ENCODE measurements around the gene IMPDH1. TPM values are rescaled to one million over a fixed set of nuclear protein-coding genes. Genes with fewer than 3 reads are reported as not detected.

The IMPDH1 gene
- total RNA-seq, 1 experiment from 2014 or later: 114 TPM

- Histone ChIP-seq H3K36me3 (ENCODE audit: control insufficient read depth, insufficient read depth, low read length) (no peaks in the 10 kb centered on the region), H3K27ac (ENCODE audit: low read length) (peak overlapping the region; percentile 80), H3K9me3 (ENCODE audit: control insufficient read depth, insufficient read depth, low read depth, low read length) (no peaks in the 10 kb centered on the region), H3K4me3 (ENCODE audit: low read depth in 2 of 2, low read length in 2 of 2) (no peak overlapping the region), H3K27me3 (ENCODE audit: control insufficient read depth, insufficient read depth, low read length) (no peaks in the 10 kb centered on the region), H3K4me1 (ENCODE audit: control insufficient read depth, insufficient read depth, low read length) (peaks cover 59% of the 10 kb centered on the region)
- DNase-seq (ENCODE audit: low read depth, low spot score): no peak
- ChIA-PET CTCF (interaction anchor here (0.5 to 7.8 kb wide), 3 partner anchors 31 to 435 kb away, joined by 3 to 133 read pairs (median 7); no protein-coding TSS in a partner anchor), POLR2A (no interaction called here)
- ATAC-seq: no peak
- intact Hi-C loops (cut with micrococcal nuclease; ENCODE audit: unreplicated experiment) (no loop called here), in situ Hi-C loops (cut with HindIII; ENCODE audit: low pct_unique_long_range_greater_than_20kb, low sequenced_read_pairs) (no loop called here)
- no TSS peak for BruUV-seq (replicated peaks)
- peak; percentile 37 for TF ChIP-seq CTCF (IDR thresholded peaks at IDR 0.05)
- TF ChIP-seq, protein P1, sequence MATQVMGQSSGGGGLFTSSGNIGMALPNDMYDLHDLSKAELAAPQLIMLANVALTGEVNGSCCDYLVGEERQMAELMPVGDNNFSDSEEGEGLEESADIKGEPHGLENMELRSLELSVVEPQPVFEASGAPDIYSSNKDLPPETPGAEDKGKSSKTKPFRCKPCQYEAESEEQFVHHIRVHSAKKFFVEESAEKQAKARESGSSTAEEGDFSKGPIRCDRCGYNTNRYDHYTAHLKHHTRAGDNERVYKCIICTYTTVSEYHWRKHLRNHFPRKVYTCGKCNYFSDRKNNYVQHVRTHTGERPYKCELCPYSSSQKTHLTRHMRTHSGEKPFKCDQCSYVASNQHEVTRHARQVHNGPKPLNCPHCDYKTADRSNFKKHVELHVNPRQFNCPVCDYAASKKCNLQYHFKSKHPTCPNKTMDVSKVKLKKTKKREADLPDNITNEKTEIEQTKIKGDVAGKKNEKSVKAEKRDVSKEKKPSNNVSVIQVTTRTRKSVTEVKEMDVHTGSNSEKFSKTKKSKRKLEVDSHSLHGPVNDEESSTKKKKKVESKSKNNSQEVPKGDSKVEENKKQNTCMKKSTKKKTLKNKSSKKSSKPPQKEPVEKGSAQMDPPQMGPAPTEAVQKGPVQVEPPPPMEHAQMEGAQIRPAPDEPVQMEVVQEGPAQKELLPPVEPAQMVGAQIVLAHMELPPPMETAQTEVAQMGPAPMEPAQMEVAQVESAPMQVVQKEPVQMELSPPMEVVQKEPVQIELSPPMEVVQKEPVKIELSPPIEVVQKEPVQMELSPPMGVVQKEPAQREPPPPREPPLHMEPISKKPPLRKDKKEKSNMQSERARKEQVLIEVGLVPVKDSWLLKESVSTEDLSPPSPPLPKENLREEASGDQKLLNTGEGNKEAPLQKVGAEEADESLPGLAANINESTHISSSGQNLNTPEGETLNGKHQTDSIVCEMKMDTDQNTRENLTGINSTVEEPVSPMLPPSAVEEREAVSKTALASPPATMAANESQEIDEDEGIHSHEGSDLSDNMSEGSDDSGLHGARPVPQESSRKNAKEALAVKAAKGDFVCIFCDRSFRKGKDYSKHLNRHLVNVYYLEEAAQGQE (IDR thresholded peaks at IDR 0.05; ENCODE audit: insufficient read depth in 1 of 2, low read depth in 2 of 2, low read length in 1 of 2): no peak
- no peak for TF ChIP-seq SIN3A (IDR thresholded peaks at IDR 0.05; ENCODE audit: borderline replicate concordance, insufficient read depth, low read depth, low read length)
- TF ChIP-seq TCF7L2 (IDR thresholded peaks at IDR 0.05; ENCODE audit: low read depth, low read length): no peak
- TF ChIP-seq POLR2AphosphoS5 (IDR thresholded peaks at IDR 0.05; ENCODE audit: low read depth, low read length): no peak
These were observed 20.4 kb upstream of the IMPDH1 start for GRCh38 chr7:128430207-128430606.

GRCh38 chr7:128427289-128427891 lies 17.6 kb upstream of the IMPDH1 start:
- POLR2A ChIA-PET: no interaction called here
- in situ Hi-C loops (cut with HindIII; ENCODE audit: low pct_unique_long_range_greater_than_20kb, low sequenced_read_pairs): no loop called here
- BruUV-seq (replicated peaks): no TSS peak

More at GRCh38 chr7:128427289-128427891, 17.6 kb upstream of the IMPDH1 start:
- CTCF ChIA-PET: interaction anchor here (0.5 to 7.8 kb wide), 10 partner anchors 8 to 80 kb away, joined by 3 to 133 read pairs (median 4); partner anchors contain the start of gene HILPDA
- Histone ChIP-seq H3K4me1 (ENCODE audit: control insufficient read depth, insufficient read depth, low read length) (peaks cover 38% of the 10 kb centered on the region), H3K27me3 (ENCODE audit: control insufficient read depth, insufficient read depth, low read length) (no peaks in the 10 kb centered on the region), H3K9me3 (ENCODE audit: control insufficient read depth, insufficient read depth, low read depth, low read length) (no peaks in the 10 kb centered on the region), H3K4me3 (ENCODE audit: low read depth in 2 of 2, low read length in 2 of 2) (no peak overlapping the region), H3K27ac (ENCODE audit: low read length) (peak overlapping the region; percentile 67), H3K36me3 (ENCODE audit: control insufficient read depth, insufficient read depth, low read length) (no peaks in the 10 kb centered on the region)
- DNase-seq (ENCODE audit: low read depth, low spot score): peak; percentile 64
- no peak for TF ChIP-seq TCF7L2 (IDR thresholded peaks at IDR 0.05; ENCODE audit: low read depth, low read length)
- peak; percentile 82 for TF ChIP-seq CTCF (IDR thresholded peaks at IDR 0.05)
- intact Hi-C loops (cut with micrococcal nuclease; ENCODE audit: unreplicated experiment): loop anchor here (1.0 to 2.0 kb wide), 2 partner anchors 29 to 32 kb away; no protein-coding TSS in a partner anchor
- ATAC-seq: peak; percentile 52; the same call in 1 of the 2 replicates

Data from Panc1 (cell line).